Naive thymus-derived CD8-positive, alpha-beta T cell (primary cell): ENCODE data around the gene LYPD4. TPM values are rescaled to one million over a fixed set of nuclear protein-coding genes. Genes with fewer than 3 reads are reported as not detected.
"Not testable (repeated sequence)": the region's sequence is repeated elsewhere in the genome, so short reads cannot be mapped to it uniquely, and the experiment has no call there.

ENCODE experiments used
- ATAC-seq, 2 donors: fragments of 150-1000 bp; cut with Tn5 transposase in 1 of 2; sonication (Bioruptor Pico), chemical (Tn5 transposase) in 1 of 2; 1 replicate in 1 of 2; 2 replicates in 1 of 2; pipeline ENCODE4 v1.10.0; 2021; ENCODE audit warnings: mild to moderate bottlenecking in 2 of 2, moderate library complexity in 2 of 2
- POLR2A ChIA-PET: fragments of 350-600 bp; sonication (Branson Sonifier 250); formaldehyde crosslinking; loops from one replicate; lab custom pipeline; 2021; ENCODE audit warnings: antibody characterized with exemption; lab: Charles Lee
- DNase-seq, 10 donors: peaks; one replicate each; pipeline versions ENCODE4 v3.0.0 to v3.0.0-alpha.2; 2020 to 2022
- H3K27ac Mint-ChIP-seq, 10 donors: one replicate each; pipeline ENCODE4 v1.8.0; 2020 to 2022; ENCODE audit warnings: mild to moderate bottlenecking in 10 of 10, mixed read lengths in 10 of 10, moderate library complexity in 4 of 10, inconsistent platforms in 1 of 10
- H3K27me3 Mint-ChIP-seq, 5 donors: one replicate each; pipeline ENCODE4 v1.8.0; 2021 to 2022; ENCODE audit warnings: mixed read lengths in 5 of 5
- H3K36me3 Mint-ChIP-seq, 3 donors: one replicate each; pipeline ENCODE4 v1.8.0; 2020 to 2022; ENCODE audit warnings: mixed read lengths in 3 of 3, mild to moderate bottlenecking in 2 of 3, inconsistent platforms in 1 of 3
- H3K4me1 Mint-ChIP-seq, 4 donors: one replicate each; pipeline ENCODE4 v1.8.0; 2021 to 2022; ENCODE audit warnings: mixed read lengths in 4 of 4
- H3K4me3 Mint-ChIP-seq, 10 donors: one replicate each; pipeline ENCODE4 v1.8.0; 2020 to 2022; ENCODE audit warnings: mild to moderate bottlenecking in 10 of 10, mixed read lengths in 10 of 10, moderate library complexity in 6 of 10, inconsistent platforms in 1 of 10
- H3K9me3 Mint-ChIP-seq, 9 donors: one replicate each; pipeline ENCODE4 v1.8.0; 2020 to 2022; ENCODE audit warnings: mixed read lengths in 9 of 9, mild to moderate bottlenecking in 3 of 9, inconsistent platforms in 1 of 9, moderate library complexity in 1 of 9
- microRNA-seq: library from miRNA; unstranded; fragments of <30 nt; microRNA quantifications from one replicate; pipeline ENCODE4 v1.2.0, GENCODE V29; 2022; ENCODE audit warnings: borderline microRNAs expressed
- polyA plus RNA-seq, 3 donors: library from polyadenylated mRNA; unstranded; fragments of 300-500 nt; fragmentation: Illumina TruSeq; gene quantifications; one replicate each; pipeline ENCODE4 v1.2.3, GENCODE V29; 2021
- total RNA-seq, 8 experiments: library from RNA in 2 of 8; stranded (reverse) in 2 of 8; gene quantifications; one replicate each; pipeline ENCODE4 v1.2.3 and lab custom pipeline; 2021 to 2026

The LYPD4 gene
- total and polyA plus RNA-seq, 5 experiments from 2014 or later = not detected

DNA sequence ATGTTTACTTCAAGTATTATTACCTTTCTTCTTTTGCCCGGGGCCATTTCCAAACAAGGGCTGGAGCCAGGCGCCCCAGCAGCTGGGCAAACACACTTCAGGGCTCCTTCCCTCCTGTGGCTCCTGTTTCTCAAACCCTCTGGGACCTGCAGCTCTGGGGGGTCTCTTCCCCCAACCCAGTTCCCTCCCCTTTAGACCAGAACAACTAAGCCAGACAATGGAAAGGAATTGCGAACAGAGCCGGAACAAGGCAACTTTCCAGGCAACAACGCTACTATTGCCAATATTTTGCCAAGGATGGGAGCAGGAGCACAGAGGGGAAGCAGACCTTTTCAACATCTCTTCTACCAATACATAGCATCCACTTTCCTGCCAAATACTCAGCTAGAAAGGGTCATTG, 55.4 kb downstream of the LYPD4 start:
- H3K4me3 Mint-ChIP-seq, POLR2A ChIA-PET, DNase-seq, H3K36me3 Mint-ChIP-seq, H3K27ac Mint-ChIP-seq, H3K9me3 Mint-ChIP-seq, ATAC-seq: not testable (repeated sequence)
- peaks cover 31 to 77% (median 44%) of the 10 kb centered on the region in 5 donors for H3K27me3 Mint-ChIP-seq
- H3K4me1 Mint-ChIP-seq = peaks cover 17 to 24% (median 18%) of the 10 kb centered on the region in 4 donors

DNA sequence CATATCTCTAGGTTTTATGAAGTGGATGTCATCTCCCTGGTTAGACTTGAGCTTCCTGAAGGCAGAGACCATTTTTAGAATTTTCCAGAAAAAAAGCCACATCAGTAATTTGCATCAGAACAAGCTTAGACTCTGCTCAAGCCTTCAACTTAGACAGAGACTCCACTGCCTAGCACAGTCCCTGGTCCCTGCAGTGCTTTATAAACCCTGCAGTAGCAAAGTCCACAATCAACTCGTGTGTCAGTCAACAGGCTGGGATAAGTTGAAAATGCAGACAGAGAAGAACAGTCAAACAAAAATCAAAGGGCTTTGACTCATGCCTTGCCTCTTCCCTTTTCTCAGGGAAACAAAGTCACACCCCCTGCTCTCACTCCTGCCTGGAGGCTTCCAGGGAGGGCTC, 56.0 kb downstream of the LYPD4 start:
- ATAC-seq, DNase-seq, H3K9me3 Mint-ChIP-seq, POLR2A ChIA-PET, H3K4me3 Mint-ChIP-seq, H3K27ac Mint-ChIP-seq, H3K36me3 Mint-ChIP-seq: not testable (repeated sequence)
- Mint-ChIP-seq H3K4me1 (peaks cover 17 to 24% (median 20%) of the 10 kb centered on the region in 4 donors), H3K27me3 (peaks cover 32 to 80% (median 45%) of the 10 kb centered on the region in 5 donors)

Small RNAs within 50 kb of the gene (microRNA-seq; reads per million reads assigned to microRNA genes)
- not detected for gene MIR6797

Other genes starting within 250 kb of the LYPD4 start
- not detected for gene CEACAM4, start 217.6 kb downstream of the LYPD4 start, total RNA-seq
- gene CEACAM4, start 217.6 kb downstream of the LYPD4 start, polyA plus RNA-seq = not detected
- gene CEACAM7, start 156.4 kb downstream of the LYPD4 start, total RNA-seq = not detected
- gene CEACAM7, start 156.4 kb downstream of the LYPD4 start, polyA plus RNA-seq = not detected
- not detected for gene CEACAM5, start 136.1 kb downstream of the LYPD4 start, total RNA-seq
- gene CEACAM5, start 136.1 kb downstream of the LYPD4 start, polyA plus RNA-seq = not detected
- gene CEACAM6, start 89.2 kb downstream of the LYPD4 start, total RNA-seq = not detected
- gene CEACAM6, start 89.2 kb downstream of the LYPD4 start, polyA plus RNA-seq = not detected
- not detected for gene CEACAM3, start 48.1 kb downstream of the LYPD4 start, total RNA-seq
- gene CEACAM3, start 48.1 kb downstream of the LYPD4 start, polyA plus RNA-seq = not detected
- gene DMRTC2, start 359 bp upstream of the LYPD4 start, total RNA-seq = not detected
- not detected for gene DMRTC2, start 359 bp upstream of the LYPD4 start, polyA plus RNA-seq
- 1,000 to 10,000 TPM; 3,479 to 3,513 TPM for gene RPS19, start 15.6 kb upstream of the LYPD4 start, total RNA-seq
- 1,000 to 10,000 TPM; 6,905 to 8,825 (median 8,505) TPM for gene RPS19, start 15.6 kb upstream of the LYPD4 start, polyA plus RNA-seq
- gene CD79A, start 32.6 kb upstream of the LYPD4 start, total RNA-seq = 10 to 100 TPM; 48.6 to 51.0 TPM
- gene CD79A, start 32.6 kb upstream of the LYPD4 start, polyA plus RNA-seq = 10 to 100 TPM; 54.9 to 88.2 (median 85.1) TPM
- gene ARHGEF1, start 38.5 kb upstream of the LYPD4 start, total RNA-seq = 1,000 to 10,000 TPM; 1,211 to 1,239 TPM
- 100 to 1,000 TPM; 161 to 346 (median 211) TPM for gene ARHGEF1, start 38.5 kb upstream of the LYPD4 start, polyA plus RNA-seq
- gene ERFL, start 83.8 kb upstream of the LYPD4 start, total RNA-seq = 1 to 10 TPM; 7.5 to 8.1 TPM
- gene ERFL, start 83.8 kb upstream of the LYPD4 start, polyA plus RNA-seq = not detected
- gene RABAC1, start 114.6 kb upstream of the LYPD4 start, total RNA-seq = 10 to 100 TPM; 87.6 to 90.3 TPM
- gene RABAC1, start 114.6 kb upstream of the LYPD4 start, polyA plus RNA-seq = 100 to 1,000 TPM; 201 to 288 (median 231) TPM
- gene ATP1A3, start 149.5 kb upstream of the LYPD4 start, total RNA-seq = 1 to 10 TPM; 3.4 to 6.2 TPM
- 1 to 10 TPM; 2.8 to 4.9 (median 2.8) TPM for gene ATP1A3, start 149.5 kb upstream of the LYPD4 start, polyA plus RNA-seq
- under 1 TPM; 0.25 to 0.34 TPM for gene GRIK5, start 225.5 kb upstream of the LYPD4 start, total RNA-seq
- gene GRIK5, start 225.5 kb upstream of the LYPD4 start, polyA plus RNA-seq = not detected
- gene ZNF574, start 231.5 kb upstream of the LYPD4 start, total RNA-seq = 10 to 100 TPM; 18.3 to 20.8 TPM
- gene ZNF574, start 231.5 kb upstream of the LYPD4 start, polyA plus RNA-seq = 10 to 100 TPM in 1 of 3 donors, 1 to 10 TPM in 2; 7.8 to 21.5 (median 8.0) TPM